H1 (cell line): Measurements from ENCODE around the gene FBXL17. TPM values are rescaled to one million over a fixed set of nuclear protein-coding genes. Genes with fewer than 3 reads are reported as not detected.

Experiments
- CTCF ChIA-PET: fragments of 300-600 bp; sonication (Branson Sonifier 250); formaldehyde crosslinking; loops from one replicate; lab custom pipeline; 2021; ENCODE audit not compliant: partially characterized antibody; lab: Charles Lee
- POLR2A ChIA-PET: fragments of 300-600 bp; sonication (Branson Sonifier 250); formaldehyde crosslinking; loops from one replicate; lab custom pipeline; 2021; ENCODE audit warnings: inconsistent platforms; ENCODE audit not compliant: partially characterized antibody; lab: Charles Lee
- DNase-seq, 2 experiments: peaks; one replicate each; pipeline versions ENCODE4 v3.0.0 to v3.0.0-alpha.2; 2010 to 2022; ENCODE audit warnings: low spot score in 2 of 2, low read depth in 1 of 2, mixed read lengths in 1 of 2
- FAIRE-seq: peaks from 2 replicates; lab custom pipeline; 2011; peaks lifted over from hg19 to GRCh38; lab: Jason Lieb, UNC
- H2AFZ ChIP-seq: 2 replicates; pipeline ENCODE4 v1.8.1; 2012; ENCODE audit warnings: low read length, inconsistent platforms
- H2AK5ac ChIP-seq: 2 replicates; pipeline ENCODE4 v1.6.1; 2013; ENCODE audit warnings: low read depth, low read length
- H2BK120ac ChIP-seq: replicated peaks from 2 replicates; pipeline ENCODE3; 2013; ENCODE audit warnings: low read depth, low read length, inconsistent platforms
- H2BK12ac ChIP-seq: 2 replicates; pipeline ENCODE4 v1.6.1; 2013; ENCODE audit warnings: low read depth, low read length
- H2BK15ac ChIP-seq: 2 replicates; pipeline ENCODE4 v1.6.1; 2013; ENCODE audit warnings: low read length
- H2BK20ac ChIP-seq: 2 replicates; pipeline ENCODE4 v1.6.1; 2013; ENCODE audit warnings: low read length
- H2BK5ac ChIP-seq: 2 replicates; pipeline ENCODE4 v1.6.1; 2013; ENCODE audit warnings: low read depth, low read length
- H3K14ac ChIP-seq: 2 replicates; pipeline ENCODE4 v1.6.1; 2013; ENCODE audit warnings: inconsistent platforms; ENCODE audit not compliant: insufficient read length
- H3K18ac ChIP-seq: 2 replicates; pipeline ENCODE4 v1.6.1; 2013; ENCODE audit warnings: low read length; ENCODE audit errors: extremely low read depth
- H3K23ac ChIP-seq: 2 replicates; pipeline ENCODE4 v1.6.1; 2013; ENCODE audit warnings: inconsistent platforms; ENCODE audit not compliant: insufficient read length
- H3K23me2 ChIP-seq: 2 replicates; pipeline ENCODE4 v1.6.1; 2013; ENCODE audit warnings: low read depth, low read length
- H3K27ac ChIP-seq: 2 replicates; pipeline ENCODE4 v1.6.1; 2011; ENCODE audit warnings: low read depth, low read length, inconsistent platforms
- H3K27me3 ChIP-seq, 4 experiments: replicated peaks in 1 of 4; 1 replicate in 1 of 4; 2 replicates in 3 of 4; pipeline versions ENCODE4 v1.6.1 to v1.8.1; 2011 to 2013; ENCODE audit warnings: low read length in 3 of 4, mild to moderate bottlenecking in 3 of 4, inconsistent platforms in 2 of 4, mixed read lengths in 2 of 4, moderate library complexity in 1 of 4; ENCODE audit not compliant: control insufficient read depth in 3 of 4, insufficient read depth in 3 of 4; ENCODE audit errors: extremely low read depth in 1 of 4
- H3K36me3 ChIP-seq, 4 experiments: 2 replicates each; pipeline versions ENCODE4 v1.6.1 to v1.8.1; 2011 to 2013; ENCODE audit warnings: mild to moderate bottlenecking in 4 of 4, low read length in 3 of 4, moderate library complexity in 2 of 4, control low read depth in 1 of 4, inconsistent platforms in 1 of 4; ENCODE audit not compliant: insufficient read depth in 4 of 4, control insufficient read depth in 2 of 4
- H3K4ac ChIP-seq: replicated peaks from 2 replicates; pipeline ENCODE3; 2013; ENCODE audit warnings: low read length, low read depth, mixed read lengths, inconsistent platforms; ENCODE audit not compliant: insufficient read length
- H3K4me1 ChIP-seq, 4 experiments: replicated peaks in 1 of 4; 1 replicate in 1 of 4; 2 replicates in 3 of 4; pipeline versions ENCODE4 v1.6.1 to v1.8.1; 2011 to 2013; ENCODE audit warnings: low read length in 3 of 4, inconsistent platforms in 2 of 4, mixed read lengths in 1 of 4; ENCODE audit not compliant: insufficient read depth in 4 of 4, control insufficient read depth in 3 of 4
- H3K4me2 ChIP-seq, 2 experiments: 2 replicates each; pipeline versions ENCODE4 v1.6.1 to v1.8.1; 2011 to 2013; ENCODE audit warnings: low read depth in 2 of 2, low read length in 2 of 2, control low read depth in 1 of 2, inconsistent platforms in 1 of 2, mild to moderate bottlenecking in 1 of 2; ENCODE audit not compliant: insufficient read depth in 1 of 2
- H3K4me3 ChIP-seq, 4 experiments: fragments of 200-600, 300-600 bp in 1 of 4; sonication (generic), shearing (Covaris generic), sonication (Bioruptor Twin) in 1 of 4; 2 replicates each; pipeline versions ENCODE4 v1.5.1 to v1.8.1; 2011 to 2016; ENCODE audit warnings: low read length in 4 of 4, low read depth in 3 of 4, control low read depth in 2 of 4, inconsistent platforms in 2 of 4, mild to moderate bottlenecking in 2 of 4, mixed read lengths in 1 of 4, moderate library complexity in 1 of 4; ENCODE audit not compliant: insufficient read depth in 2 of 4; ENCODE audit errors: extremely low read depth in 1 of 4
- H3K56ac ChIP-seq: replicated peaks from 2 replicates; pipeline ENCODE3; 2013; ENCODE audit warnings: low read depth, mild to moderate bottlenecking, mixed read lengths, low read length, inconsistent platforms; ENCODE audit not compliant: insufficient read length
- H3K79me1 ChIP-seq: 2 replicates; pipeline ENCODE4 v1.6.1; 2013; ENCODE audit warnings: low read depth, low read length, control low read depth
- H3K79me2 ChIP-seq, 2 experiments: 2 replicates each; pipeline versions ENCODE4 v1.6.1 to v1.8.1; 2012 to 2013; ENCODE audit warnings: low read length in 2 of 2, mild to moderate bottlenecking in 2 of 2, inconsistent platforms in 1 of 2; ENCODE audit not compliant: insufficient read depth in 2 of 2, control insufficient read depth in 1 of 2
- H3K9ac ChIP-seq, 4 experiments: replicated peaks in 1 of 4; 1 replicate in 1 of 4; 2 replicates in 3 of 4; pipeline versions ENCODE4 v1.6.1 to v1.8.1; 2011 to 2013; ENCODE audit warnings: low read depth in 3 of 4, low read length in 3 of 4, control low read depth in 2 of 4, mild to moderate bottlenecking in 2 of 4, moderate library complexity in 2 of 4, inconsistent platforms in 1 of 4; ENCODE audit errors: extremely low read depth in 1 of 4
- H3K9me3 ChIP-seq, 2 experiments: 2 replicates each; pipeline versions ENCODE4 v1.6.1 to v1.8.1; 2012 to 2013; ENCODE audit warnings: mild to moderate bottlenecking in 2 of 2, moderate library complexity in 2 of 2, control low read depth in 1 of 2, inconsistent platforms in 1 of 2, low read depth in 1 of 2, low read length in 1 of 2, mixed read lengths in 1 of 2; ENCODE audit not compliant: insufficient read depth in 2 of 2
- H4K20me1 ChIP-seq, 2 experiments: replicated peaks in 1 of 2; 2 replicates each; pipeline versions ENCODE3 to v1.8.1; 2011 to 2013; ENCODE audit warnings: inconsistent platforms in 2 of 2, low read length in 2 of 2, mild to moderate bottlenecking in 1 of 2; ENCODE audit not compliant: insufficient read depth in 2 of 2, control insufficient read depth in 1 of 2
- H4K5ac ChIP-seq: 2 replicates; pipeline ENCODE4 v1.6.1; 2013; ENCODE audit warnings: low read length, low read depth, mixed read lengths, inconsistent platforms; ENCODE audit not compliant: insufficient read length
- H4K8ac ChIP-seq: 2 replicates; pipeline ENCODE4 v1.8.0; 2013; ENCODE audit warnings: mild to moderate bottlenecking, moderate library complexity, low read length, inconsistent platforms; ENCODE audit not compliant: insufficient read depth; ENCODE audit errors: extremely low read depth
- H4K91ac ChIP-seq: replicated peaks from 2 replicates; pipeline ENCODE3; 2013; ENCODE audit warnings: low read length, mixed read lengths, inconsistent platforms; ENCODE audit not compliant: insufficient read length
- ASH2L ChIP-seq: fragments of 200-600, 300-600 bp; sonication (generic); IDR thresholded peaks from one replicate; pipeline ENCODE4 v1.7.1; 2017; ENCODE audit warnings: low read length
- MAFK ChIP-seq: IDR thresholded peaks from 2 replicates; pipeline ENCODE4 v1.6.1; 2012; ENCODE audit warnings: low read depth, mild to moderate bottlenecking, improper control_type of control experiment, low read length
- PHF8 ChIP-seq: fragments of 200-600 bp; sonication (generic); conservative IDR thresholded peaks from 2 replicates; pipeline ENCODE4 v1.7.1; 2012; ENCODE audit warnings: low read depth, mild to moderate bottlenecking, inconsistent platforms, low read length, moderate library complexity
- POU5F1 ChIP-seq: IDR thresholded peaks from 2 replicates; pipeline ENCODE4 v1.6.1; 2011; ENCODE audit warnings: low read depth, mild to moderate bottlenecking, low read length, moderate library complexity
- RNF2 ChIP-seq: fragments of 200-900, 300-1000 bp; sonication (generic); IDR thresholded peaks from 2 replicates; pipeline ENCODE4 v1.7.1; 2016; ENCODE audit warnings: borderline replicate concordance, low read depth, mild to moderate bottlenecking, antibody characterized with exemption, low read length; ENCODE audit not compliant: poor library complexity, severe bottlenecking; ENCODE audit errors: missing control alignments
- SRF ChIP-seq: IDR thresholded peaks from 2 replicates; pipeline ENCODE4 v1.6.1; 2011; ENCODE audit warnings: mild to moderate bottlenecking, low read depth, low read length, moderate library complexity
- WGBS, 2 experiments: shearing (Covaris generic) in 1 of 2; methylation state at CpG; one replicate each; pipeline versions ENCODE4 v1.1.6 to v1.1.7; 2013 to 2015; ENCODE audit warnings: low lambda C conversion rate in 2 of 2, mixed read lengths in 2 of 2, inconsistent platforms in 1 of 2, low coverage in 1 of 2, missing lambda C conversion rate in 1 of 2; ENCODE audit not compliant: insufficient replicate concordance in 2 of 2, insufficient coverage in 1 of 2, insufficient read length in 1 of 2; ENCODE audit errors: extremely low coverage in 1 of 2, missing lambda C conversion rate in 1 of 2; 5-methylcytosine and 5-hydroxymethylcytosine counted together
- polyA plus RNA-seq, 7 experiments: library from polyadenylated mRNA; depleted of rRNA in 3 of 7; stranded (reverse) in 5 of 7; unstranded in 2 of 7; fragments of >200 nt in 5 of 7; fragments of 200-250 nt in 2 of 7; gene quantifications; 1 replicate in 5 of 7; 2 replicates in 1 of 7; 4 replicates in 1 of 7; pipeline versions ENCODE4 v1.2.1 to v1.2.3, GENCODE V29; 2011 to 2013; ENCODE audit warnings: missing spikeins in 2 of 7, mixed read lengths in 2 of 7
- total RNA-seq: library from RNA; stranded (reverse); fragmentation: NEBNext Ultra II Directional; extraction: Animal tissue kit (Norgen Biotek cat#: 25700); gene quantifications from 2 replicates; pipeline ENCODE4 v1.2.1, GENCODE V29; 2021
- TF ChIP-seq, protein P1 (sequence below), 3 experiments: IDR thresholded peaks; 1 replicate in 2 of 3; 2 replicates in 1 of 3; pipeline versions ENCODE4 v1.5.1 to v1.6.1; 2011; ENCODE audit warnings: low read length in 3 of 3, mild to moderate bottlenecking in 3 of 3, inconsistent platforms in 2 of 3, low read depth in 1 of 3, moderate library complexity in 1 of 3; ENCODE audit not compliant: insufficient read depth in 1 of 3; ENCODE audit errors: control extremely low read depth in 1 of 3

The FBXL17 gene
- total and polyA plus RNA-seq, 2 of the 8 experiments (the other 6 are each of a cell fraction or from before 2014, with no cell fraction given), result 0.35 to 4.3 TPM

DNA sequence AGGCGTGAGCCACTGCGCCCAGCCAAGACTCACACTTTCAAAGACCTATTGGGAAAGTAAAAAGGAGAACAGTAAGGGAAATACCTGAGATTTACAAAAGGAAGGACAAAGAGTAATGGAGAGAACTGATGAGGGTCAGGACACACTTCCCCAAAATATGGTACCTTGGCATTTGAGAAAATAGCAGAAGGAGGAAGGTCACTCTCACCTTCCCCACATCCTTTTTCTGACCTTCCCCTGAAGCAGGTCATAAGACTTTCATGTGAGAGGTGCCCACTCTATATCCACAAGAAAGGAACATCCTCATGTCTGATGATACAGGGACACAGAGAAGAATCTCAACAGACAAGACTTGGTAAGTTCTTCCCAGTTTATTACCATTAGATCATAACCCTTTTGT lies 272.8 kb downstream of the FBXL17 start:
- POLR2A ChIA-PET, result no interaction called here
- Histone ChIP-seq H3K23ac (no peak overlapping the region), H4K20me1 (no peaks in the 10 kb centered on the region), H3K9ac (no peak overlapping the region), H3K4me2 (no peak overlapping the region), H2BK5ac (no peak overlapping the region), H4K91ac (no peak overlapping the region), H3K14ac (no peak overlapping the region), H2BK20ac (no peak overlapping the region), H2BK12ac (no peak overlapping the region), H3K18ac (no peak overlapping the region), H3K9me3 (peaks cover 0 to 5% of the 10 kb centered on the region in 2 experiments; a peak in 1 of 4 replicates), H3K4ac (no peak overlapping the region), H3K4me3 (no peak overlapping the region), H3K79me2 (no peaks in the 10 kb centered on the region), H4K8ac (no peak overlapping the region), H2BK120ac (no peak overlapping the region), H3K27me3 (no peaks in the 10 kb centered on the region), H2AK5ac (no peak overlapping the region), H3K36me3 (no peaks in the 10 kb centered on the region), H3K79me1 (no peaks in the 10 kb centered on the region), H3K4me1 (no peaks in the 10 kb centered on the region)
- no peak for FAIRE-seq
- WGBS, 2 experiments, result 90% methylated on average over 2 of the region's 2 CpGs; no CpG with 5 or more reads in 1 of the 2 experiments
- DNase-seq, result no peak
- TF ChIP-seq MAFK (no peak), POU5F1 (no peak), ASH2L (no peak), RNF2 (no peak), SRF (no peak), PHF8 (no peak)
- TF ChIP-seq, protein P1, sequence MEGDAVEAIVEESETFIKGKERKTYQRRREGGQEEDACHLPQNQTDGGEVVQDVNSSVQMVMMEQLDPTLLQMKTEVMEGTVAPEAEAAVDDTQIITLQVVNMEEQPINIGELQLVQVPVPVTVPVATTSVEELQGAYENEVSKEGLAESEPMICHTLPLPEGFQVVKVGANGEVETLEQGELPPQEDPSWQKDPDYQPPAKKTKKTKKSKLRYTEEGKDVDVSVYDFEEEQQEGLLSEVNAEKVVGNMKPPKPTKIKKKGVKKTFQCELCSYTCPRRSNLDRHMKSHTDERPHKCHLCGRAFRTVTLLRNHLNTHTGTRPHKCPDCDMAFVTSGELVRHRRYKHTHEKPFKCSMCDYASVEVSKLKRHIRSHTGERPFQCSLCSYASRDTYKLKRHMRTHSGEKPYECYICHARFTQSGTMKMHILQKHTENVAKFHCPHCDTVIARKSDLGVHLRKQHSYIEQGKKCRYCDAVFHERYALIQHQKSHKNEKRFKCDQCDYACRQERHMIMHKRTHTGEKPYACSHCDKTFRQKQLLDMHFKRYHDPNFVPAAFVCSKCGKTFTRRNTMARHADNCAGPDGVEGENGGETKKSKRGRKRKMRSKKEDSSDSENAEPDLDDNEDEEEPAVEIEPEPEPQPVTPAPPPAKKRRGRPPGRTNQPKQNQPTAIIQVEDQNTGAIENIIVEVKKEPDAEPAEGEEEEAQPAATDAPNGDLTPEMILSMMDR (IDR thresholded peaks at IDR 0.05; ENCODE audit: control extremely low read depth in 1 of 3, insufficient read depth in 1 of 3, low read depth in 1 of 3, low read length in 3 of 3), result no peak
- TF ChIP-seq, all 59 proteins: peak for 0
- H3K56ac ChIP-seq, result no peak overlapping the region
- CTCF ChIA-PET, result no interaction called here
- H3K23me2 ChIP-seq, result no peaks in the 10 kb centered on the region
- no peak overlapping the region for H2AFZ ChIP-seq
- no peak overlapping the region for H4K5ac ChIP-seq
- 0 out of 2 replicates have a peak overlapping the region, but pooled peaks have one; percentile 16 for H2BK15ac ChIP-seq
- H3K27ac ChIP-seq, result no peak overlapping the region
